ENCODE measurements around the gene SFT2D3. TPM values are rescaled to one million over a fixed set of nuclear protein-coding genes. Genes with fewer than 3 reads are reported as not detected.

SFT2D3 gene
- total and polyA plus RNA-seq, 9 of the 15 experiments (the other 6 are each of a cell fraction or from before 2014, with no cell fraction given), result 7.5 to 9.9 (median 8.9) TPM; not detected in 2

- Histone ChIP-seq H3K4me1 (replicated peaks in 1 of 2; ENCODE audit: control insufficient read depth in 2 of 2, insufficient read depth in 2 of 2, low read length in 2 of 2) (peaks cover 2 to 8% of the 10 kb centered on the region in 2 experiments; a peak in 3 of 5 replicates), H3K27me3 (ENCODE audit: control insufficient read depth in 2 of 2, insufficient read depth in 2 of 2, low read length in 2 of 2) (peaks cover 41 to 49% of the 10 kb centered on the region in 2 experiments), H3K36me3 (ENCODE audit: control insufficient read depth, insufficient read depth, low read length) (no peaks in the 10 kb centered on the region), H3K9me1 (ENCODE audit: control insufficient read depth, insufficient read depth, low read length) (no peaks in the 10 kb centered on the region), H3K9me3 (replicated peaks; ENCODE audit: control insufficient read depth, insufficient read depth, low read depth, low read length) (no peaks in the 10 kb centered on the region), H2AFZ (ENCODE audit: low read depth, low read length) (no peak overlapping the region), H3K9ac (ENCODE audit: insufficient read depth in 1 of 2, low read depth in 2 of 2, low read length in 2 of 2) (no peak overlapping the region), H4K20me1 (replicated peaks; ENCODE audit: control insufficient read depth, insufficient read depth, low read length) (no peaks in the 10 kb centered on the region; the same call in 1 of the 2 replicates), H3K79me2 (ENCODE audit: control insufficient read depth, insufficient read depth, low read length) (no peaks in the 10 kb centered on the region), H3K4me2 (ENCODE audit: insufficient read depth, low read length) (no peak overlapping the region), H3K4me3 (no peak overlapping the region), H3K27ac (ENCODE audit: extremely low read depth, low read depth, low read length) (no peak overlapping the region)
- intact Hi-C loops (cut with micrococcal nuclease) (no loop called here), in situ Hi-C loops (cut with MboI) (no loop called here)
- WGBS (ENCODE audit: insufficient coverage, low coverage, missing lambda C conversion rate), result 2% methylated on average over 8 of the region's 8 CpGs
- CTCF ChIA-PET (ENCODE audit: low intra/inter-chr PET ratio), result no interaction called here
- no peak for TF ChIP-seq HNRNPLL (IDR thresholded peaks at IDR 0.05; ENCODE audit: low read depth, low read length, poor library complexity, severe bottlenecking)
- no peak for TF ChIP-seq FOXM1 (IDR thresholded peaks at IDR 0.05; ENCODE audit: low read depth)
- TF ChIP-seq FOXM1 (CRISPR knock-in tag; IDR thresholded peaks at IDR 0.05; ENCODE audit: low read depth), result no peak
- no peak for TF ChIP-seq TSHZ1 (CRISPR knock-in tag; IDR thresholded peaks at IDR 0.05)
- no peak for TF ChIP-seq RNF2 (IDR thresholded peaks at IDR 0.05)
- no peak for TF ChIP-seq STAT5A (IDR thresholded peaks at IDR 0.05; ENCODE audit: borderline replicate concordance, low read length)
- no peak for TF ChIP-seq DMBX1 (CRISPR knock-in tag; IDR thresholded peaks at IDR 0.05; ENCODE audit: borderline replicate concordance)
- TF ChIP-seq GABPA (tag; conservative IDR thresholded peaks at IDR 0.05; ENCODE audit: low read depth), result no peak
- BruUV-seq (replicated peaks), result no TSS peak
- DNase-seq (ENCODE audit: extremely low read depth in 1 of 4, low spot score in 3 of 4), result no peak
- no peak for FAIRE-seq
- ATAC-seq, result no peak
- POLR2A ChIA-PET, result interaction anchor here (1.5 kb wide), 1 partner anchor 11 kb away, joined by 3 read pairs; no protein-coding TSS in a partner anchor
These were observed 35.9 kb upstream of the SFT2D3 start for GRCh38 chr2:127665267-127665893.

All from K562 (cell line).